Small intestine (tissue), 7 donors: ENCODE results near the gene JSRP1. TPM values are rescaled to one million over a fixed set of nuclear protein-coding genes. Genes with fewer than 3 reads are reported as not detected.

Experiments
- DNase-seq, 2 donors: peaks; one replicate each; pipeline versions ENCODE4 v3.0.0 to v3.0.0-alpha.2; 2013
- FAIRE-seq: peaks from 2 replicates; lab custom pipeline; 2012; peaks lifted over from hg19 to GRCh38; lab: Jason Lieb, UNC
- H3K27ac ChIP-seq, 3 donors: one replicate each; pipeline ENCODE4 v1.5.1; 2013; ENCODE audit warnings: low read length in 2 of 3, mild to moderate bottlenecking in 2 of 3, control low read depth in 1 of 3, inconsistent platforms in 1 of 3, low read depth in 1 of 3, moderate library complexity in 1 of 3
- H3K27me3 ChIP-seq, 3 donors: one replicate each; pipeline ENCODE4 v1.6.1; 2013; ENCODE audit warnings: low read length in 3 of 3, inconsistent platforms in 1 of 3; ENCODE audit not compliant: control insufficient read depth in 3 of 3, insufficient read depth in 3 of 3
- H3K36me3 ChIP-seq, 3 donors: one replicate each; pipeline ENCODE4 v1.6.1; 2013; ENCODE audit warnings: low read length in 3 of 3, inconsistent platforms in 1 of 3, low read depth in 1 of 3, mild to moderate bottlenecking in 1 of 3, moderate library complexity in 1 of 3; ENCODE audit not compliant: control insufficient read depth in 3 of 3, insufficient read depth in 2 of 3
- H3K4me1 ChIP-seq, 3 donors: one replicate each; pipeline ENCODE4 v1.6.1; 2013; ENCODE audit warnings: low read length in 2 of 3, inconsistent platforms in 1 of 3, low read depth in 1 of 3, mild to moderate bottlenecking in 1 of 3, moderate library complexity in 1 of 3; ENCODE audit not compliant: control insufficient read depth in 3 of 3, insufficient read depth in 2 of 3
- H3K4me3 ChIP-seq, 3 donors: one replicate each; pipeline ENCODE4 v1.5.1; 2013; ENCODE audit warnings: low read length in 3 of 3, control low read depth in 1 of 3, inconsistent platforms in 1 of 3, low read depth in 1 of 3, mild to moderate bottlenecking in 1 of 3, moderate library complexity in 1 of 3
- H3K9me3 ChIP-seq, 2 donors: one replicate each; pipeline ENCODE4 v1.6.1; 2013; ENCODE audit warnings: low read depth in 1 of 2, low read length in 1 of 2; ENCODE audit not compliant: control insufficient read depth in 2 of 2, insufficient read depth in 1 of 2
- WGBS, 3 donors: extraction: QIAGEN DNeasy Blood & Tissue Kit; methylation state at CpG; one replicate each; pipeline ENCODE4 v1.1.7; 2013; 5-methylcytosine and 5-hydroxymethylcytosine counted together
- polyA plus RNA-seq, 4 donors: library from polyadenylated mRNA; stranded (reverse) in 3 of 4; unstranded in 1 of 4; fragments of 200-250 nt in 3 of 4; fragments of 120-200 nt in 1 of 4; gene quantifications; one replicate each; pipeline versions ENCODE4 v1.2.1 to v1.2.3, GENCODE V29; 2013
- donor health status: healthy with polysubstance abuse.
- donor health status: control.
- donor health status: control.
- donor health status: Bipolar disorder and iron deficiency.
- donor health status: healthy.

Gene JSRP1
- polyA plus RNA-seq, 4 donors, result 0.69 to 2.4 (median 1.6) TPM

DNA sequence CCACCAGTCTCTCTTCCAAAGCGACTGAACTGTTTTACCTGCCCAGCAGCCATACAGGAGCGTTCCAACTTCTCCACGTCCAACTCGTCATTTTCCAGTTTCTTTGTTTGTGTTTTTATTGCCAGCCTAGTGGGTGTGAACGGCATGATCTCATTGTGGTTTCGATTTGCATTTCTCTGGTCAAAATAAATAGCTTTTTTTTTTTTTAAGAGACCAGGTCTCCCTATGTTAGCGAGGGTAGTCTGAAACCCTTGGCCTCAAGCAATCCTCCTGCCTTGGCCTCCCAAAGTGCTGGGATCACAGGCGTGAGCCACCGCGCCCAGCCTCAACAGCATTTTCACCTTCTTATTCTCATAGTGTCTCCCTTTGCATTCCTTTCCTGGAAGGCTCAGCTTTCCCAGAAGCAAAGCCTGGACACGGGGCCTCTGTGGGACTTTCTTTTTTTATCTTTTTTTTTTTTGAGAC lies 4.2 kb upstream of the JSRP1 start:
- DNase-seq (peak; percentile 21 to 66), FAIRE-seq (no peak)
- WGBS, 3 donors, result 24 to 46% (median 37%) methylated on average over 11 of the region's 11 CpGs
- Histone ChIP-seq H3K27me3 (peaks cover 0 to 12% (median 0%) of the 10 kb centered on the region in 3 donors), H3K36me3 (no peaks in the 10 kb centered on the region), H3K9me3 (no peaks in the 10 kb centered on the region), H3K4me3 (no peak overlapping the region), H3K27ac (peak overlapping the region in 1 of 3 donors; percentile 80), H3K4me1 (no peaks in the 10 kb centered on the region)

DNA sequence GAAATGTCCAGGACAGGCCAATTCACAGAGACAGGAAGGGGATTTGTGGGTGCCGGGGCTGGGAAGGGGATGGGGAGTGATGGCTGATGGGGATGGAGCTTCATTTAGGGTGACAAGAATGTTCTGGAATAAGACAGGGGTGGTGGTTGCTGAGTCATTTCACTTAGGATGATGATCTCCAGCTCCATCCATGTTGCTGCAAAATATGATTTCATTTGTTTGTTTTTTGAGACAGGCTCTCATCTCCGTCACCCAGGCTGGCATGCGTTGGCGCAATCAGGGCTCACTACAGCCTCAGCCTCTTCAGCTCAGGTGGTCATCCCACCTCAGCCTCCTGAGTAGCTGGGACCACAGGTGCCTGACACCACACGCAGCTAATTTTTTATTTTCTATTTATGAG lies 3.1 kb upstream of the JSRP1 start:
- H3K4me1 ChIP-seq, result no peaks in the 10 kb centered on the region
- no peaks in the 10 kb centered on the region for H3K36me3 ChIP-seq
- H3K27me3 ChIP-seq, result peaks cover 0 to 18% (median 0%) of the 10 kb centered on the region in 3 donors
- H3K4me3 ChIP-seq, result no peak overlapping the region
- WGBS, 3 donors, result 83 to 93% (median 88%) methylated on average over 5 of the region's 5 CpGs
- no peak overlapping the region for H3K27ac ChIP-seq
- FAIRE-seq (no peak), DNase-seq (no peak)
- no peaks in the 10 kb centered on the region for H3K9me3 ChIP-seq

DNA sequence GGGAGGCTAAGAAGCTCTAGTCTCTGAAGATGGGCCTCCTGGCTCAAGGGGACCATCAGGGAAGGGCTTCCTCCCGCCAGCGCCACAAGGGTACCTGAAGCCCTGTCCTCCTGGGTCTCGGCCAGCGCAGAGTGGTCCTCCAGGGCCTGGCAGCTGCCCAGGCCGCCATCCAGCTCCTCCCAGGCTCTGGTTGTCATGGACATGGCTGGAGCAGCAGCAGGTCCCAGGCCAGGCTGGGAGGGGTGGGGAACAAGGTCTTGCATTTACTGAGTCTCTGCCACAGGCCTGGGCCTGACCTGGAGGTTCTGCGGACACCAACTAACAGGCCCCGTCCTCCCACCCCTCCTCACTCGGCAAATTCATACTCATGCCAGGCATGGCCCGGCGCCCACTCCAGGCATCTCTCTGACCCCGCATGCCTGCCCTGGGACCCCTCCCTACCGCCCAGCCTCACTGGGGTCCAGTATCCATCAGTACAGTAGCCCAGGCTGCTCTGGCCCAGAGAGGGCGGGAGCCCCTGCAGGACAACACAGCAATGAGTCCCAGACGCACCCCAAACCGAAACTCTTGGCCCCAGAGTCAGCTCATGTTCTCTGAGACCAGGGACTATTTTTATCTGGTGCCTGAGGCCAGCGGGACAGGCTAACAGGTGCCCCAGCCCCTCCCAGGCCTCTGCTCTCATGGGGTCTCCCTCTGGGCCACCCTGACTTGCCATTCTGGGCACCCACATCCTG lies 938 bp downstream of the JSRP1 start:
- Histone ChIP-seq H3K4me3 (no peak overlapping the region), H3K4me1 (peaks cover 0 to 23% (median 0%) of the 10 kb centered on the region in 3 donors), H3K36me3 (no peaks in the 10 kb centered on the region), H3K9me3 (no peaks in the 10 kb centered on the region), H3K27ac (no peak overlapping the region), H3K27me3 (peaks cover 20 to 55% (median 25%) of the 10 kb centered on the region in 3 donors)
- 88 to 92% (median 91%) methylated on average over 14 to 16 of the region's 16 CpGs for WGBS, 3 donors
- FAIRE-seq, result no peak
- no peak for DNase-seq

GRCh38 chr19:2254064-2254872 lies 1.9 kb downstream of the JSRP1 start:
- Histone ChIP-seq H3K9me3 (no peaks in the 10 kb centered on the region), H3K4me3 (no peak overlapping the region), H3K27ac (no peak overlapping the region), H3K27me3 (peaks cover 24 to 65% (median 28%) of the 10 kb centered on the region in 3 donors), H3K4me1 (peaks cover 0 to 29% (median 0%) of the 10 kb centered on the region in 3 donors), H3K36me3 (peaks cover 0 to 3% (median 0%) of the 10 kb centered on the region in 3 donors)
- WGBS, 3 donors, result 58 to 73% (median 70%) methylated on average over 20 of the region's 20 CpGs
- FAIRE-seq (no peak), DNase-seq (peak in 1 of 2 donors; percentile 79)

- WGBS, 3 donors, result 4 to 9% (median 6%) methylated on average over 73 to 77 of the region's 77 CpGs
- H3K27ac ChIP-seq, result no peak overlapping the region
- H3K27me3 ChIP-seq, result peaks cover 24 to 67% (median 28%) of the 10 kb centered on the region in 3 donors
- H3K36me3 ChIP-seq, result peaks cover 0 to 12% (median under 1%) of the 10 kb centered on the region in 3 donors
- peak overlapping the region; percentile 16 to 32 (median 19) for H3K4me3 ChIP-seq
- FAIRE-seq (no peak), DNase-seq (peak in 1 of 2 donors; percentile 59)
- no peaks in the 10 kb centered on the region for H3K9me3 ChIP-seq
- H3K4me1 ChIP-seq, result peaks cover 0 to 29% (median 0%) of the 10 kb centered on the region in 3 donors
These were observed 2.8 kb downstream of the JSRP1 start for GRCh38 chr19:2253106-2254063.

DNA sequence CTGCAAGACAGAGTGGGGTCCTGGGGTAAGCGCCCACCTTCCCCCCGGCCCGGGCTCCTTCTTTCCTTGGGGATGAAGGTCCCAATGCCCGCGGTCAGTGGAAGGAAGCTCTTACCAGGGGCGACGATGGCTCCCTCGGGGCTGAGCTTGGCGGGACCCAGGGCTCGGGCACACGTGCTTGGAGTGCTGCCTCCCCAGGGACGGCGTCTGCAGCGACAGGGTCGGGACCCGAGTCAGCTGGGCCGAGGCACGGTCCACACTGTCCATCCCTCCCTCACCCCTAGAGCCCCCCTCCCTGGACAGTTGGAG lies 3.5 kb downstream of the JSRP1 start:
- DNase-seq (no peak), FAIRE-seq (no peak)
- Histone ChIP-seq H3K4me1 (peaks cover 0 to 29% (median 0%) of the 10 kb centered on the region in 3 donors), H3K27me3 (peaks cover 24 to 67% (median 28%) of the 10 kb centered on the region in 3 donors), H3K36me3 (peaks cover 4 to 18% (median 7%) of the 10 kb centered on the region in 3 donors), H3K9me3 (no peaks in the 10 kb centered on the region), H3K4me3 (peak overlapping the region in 2 of 3 donors; percentile 16 to 32), H3K27ac (no peak overlapping the region)
- 2 to 6% (median 6%) methylated on average over 5 to 18 of the region's 18 CpGs for WGBS, 3 donors

DNA sequence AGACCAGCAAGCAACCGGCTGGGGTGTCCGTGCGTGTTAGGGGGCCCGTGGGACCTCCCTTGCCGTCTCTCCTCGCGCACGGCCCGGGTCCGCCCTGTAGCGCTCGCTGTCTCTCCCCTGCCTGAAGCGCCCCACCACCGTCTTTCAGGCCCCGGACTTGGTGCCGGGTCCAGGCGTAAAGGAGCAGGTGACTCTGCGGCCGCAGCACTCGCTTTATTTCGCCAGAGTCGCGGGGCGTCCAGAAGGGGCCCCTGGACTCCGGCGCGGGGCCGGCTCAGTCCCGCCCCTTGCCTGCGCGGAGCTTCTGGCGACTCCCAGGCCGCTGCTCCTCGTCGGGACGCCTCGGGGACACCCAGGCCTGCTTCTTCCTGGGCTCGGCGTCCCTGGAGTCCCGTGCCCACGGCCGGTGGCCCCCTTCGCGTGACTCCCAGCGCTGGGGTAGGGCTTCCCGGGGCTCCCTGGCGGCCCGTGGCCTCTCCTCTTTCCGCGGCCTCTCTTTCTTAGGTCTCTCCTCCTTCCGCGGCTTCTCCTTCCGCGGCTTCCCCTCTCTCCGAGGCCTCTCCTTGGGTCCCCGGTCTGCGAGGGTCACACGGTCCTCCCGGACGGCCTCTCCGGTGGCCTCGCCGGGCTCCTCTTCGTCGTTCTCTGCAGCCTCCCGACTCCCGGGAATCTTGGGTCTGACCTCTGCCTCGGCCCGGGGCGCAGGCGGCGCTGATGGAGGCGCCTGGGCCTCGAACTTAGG lies 4.0 kb downstream of the JSRP1 start:
- 5 to 6% (median 5%) methylated on average over 51 to 74 of the region's 74 CpGs for WGBS, 3 donors
- H3K4me1 ChIP-seq, result peaks cover 0 to 29% (median 0%) of the 10 kb centered on the region in 3 donors
- H3K4me3 ChIP-seq, result peak overlapping the region in 1 of 3 donors; percentile 32
- H3K27me3 ChIP-seq, result peaks cover 24 to 67% (median 28%) of the 10 kb centered on the region in 3 donors
- H3K27ac ChIP-seq, result no peak overlapping the region
- no peaks in the 10 kb centered on the region for H3K9me3 ChIP-seq
- H3K36me3 ChIP-seq, result peaks cover 6 to 23% (median 10%) of the 10 kb centered on the region in 3 donors
- no peak for FAIRE-seq
- DNase-seq, result peak in 1 of 2 donors; percentile 66
